KMS-11 (cell line): ENCODE results near the gene FAM83G.

Experiments used
- H2AFZ ChIP-seq: fragments of 200-600 bp; sonication (generic); 2 replicates; pipeline ENCODE4 v1.6.1; 2016; ENCODE audit warnings: antibody characterized with exemption, mixed run types, low read depth
- H3K27ac ChIP-seq: fragments of 200-600 bp; sonication (generic); 2 replicates; pipeline ENCODE4 v1.6.1; 2016; ENCODE audit warnings: mild to moderate bottlenecking, mixed run types
- H3K27me3 ChIP-seq: fragments of 200-600 bp; sonication (generic); 2 replicates; pipeline ENCODE4 v1.6.1; 2017; ENCODE audit warnings: mild to moderate bottlenecking, low read depth, mixed run types, moderate library complexity; ENCODE audit not compliant: insufficient read depth
- H3K36me3 ChIP-seq: fragments of 200-600 bp; sonication (generic); 2 replicates; pipeline ENCODE4 v1.6.1; 2017; ENCODE audit warnings: mild to moderate bottlenecking, mixed run types; ENCODE audit not compliant: insufficient read depth
- H3K4me1 ChIP-seq: fragments of 200-600 bp; sonication (generic); 2 replicates; pipeline ENCODE4 v1.6.1; 2016; ENCODE audit warnings: mild to moderate bottlenecking, low read depth, mixed run types; ENCODE audit not compliant: poor library complexity, severe bottlenecking
- H3K4me2 ChIP-seq: fragments of 200-600 bp; sonication (generic); 2 replicates; pipeline ENCODE4 v1.7.0; 2016; ENCODE audit warnings: mild to moderate bottlenecking, mixed run types
- H3K4me3 ChIP-seq: fragments of 200-600 bp; sonication (generic); IDR thresholded peaks from 2 replicates; pipeline ENCODE4 v1.6.1; 2017; ENCODE audit warnings: low read depth, low read length, mixed read lengths; ENCODE audit not compliant: insufficient read depth
- H3K79me2 ChIP-seq: fragments of 200-600 bp; sonication (generic); 2 replicates; pipeline ENCODE4 v1.6.1; 2016; ENCODE audit warnings: low read depth, mixed run types; ENCODE audit not compliant: insufficient read depth
- H3K9ac ChIP-seq: fragments of 200-600 bp; sonication (generic); 2 replicates; pipeline ENCODE4 v1.6.1; 2016; ENCODE audit warnings: mild to moderate bottlenecking, mixed run types
- H4K20me1 ChIP-seq: fragments of 200-600 bp; sonication (generic); 2 replicates; pipeline ENCODE4 v1.6.1; 2016; ENCODE audit warnings: mild to moderate bottlenecking, mixed run types; ENCODE audit not compliant: insufficient read depth
- TF ChIP-seq, protein P1 (sequence below): fragments of 200-600 bp; sonication (generic); conservative IDR thresholded peaks from 2 replicates; pipeline ENCODE4 v1.6.1; 2017; ENCODE audit warnings: low read depth, mild to moderate bottlenecking, antibody characterized with exemption, low read length, moderate library complexity, mixed read lengths

FAM83G gene

GRCh38 chr17:18947866-18948265 is 56.7 kb downstream of the FAM83G start:
- Histone ChIP-seq H3K4me2 (no peak overlapping the region), H4K20me1 (no peaks in the 10 kb centered on the region), H3K4me3 (no peak overlapping the region)

GRCh38 chr17:18946536-18946935 is 58.0 kb downstream of the FAM83G start:
- H3K9ac ChIP-seq = no peak overlapping the region
- H3K4me1 ChIP-seq = no peaks in the 10 kb centered on the region
- no peak overlapping the region for H3K4me2 ChIP-seq
- TF ChIP-seq, protein P1, sequence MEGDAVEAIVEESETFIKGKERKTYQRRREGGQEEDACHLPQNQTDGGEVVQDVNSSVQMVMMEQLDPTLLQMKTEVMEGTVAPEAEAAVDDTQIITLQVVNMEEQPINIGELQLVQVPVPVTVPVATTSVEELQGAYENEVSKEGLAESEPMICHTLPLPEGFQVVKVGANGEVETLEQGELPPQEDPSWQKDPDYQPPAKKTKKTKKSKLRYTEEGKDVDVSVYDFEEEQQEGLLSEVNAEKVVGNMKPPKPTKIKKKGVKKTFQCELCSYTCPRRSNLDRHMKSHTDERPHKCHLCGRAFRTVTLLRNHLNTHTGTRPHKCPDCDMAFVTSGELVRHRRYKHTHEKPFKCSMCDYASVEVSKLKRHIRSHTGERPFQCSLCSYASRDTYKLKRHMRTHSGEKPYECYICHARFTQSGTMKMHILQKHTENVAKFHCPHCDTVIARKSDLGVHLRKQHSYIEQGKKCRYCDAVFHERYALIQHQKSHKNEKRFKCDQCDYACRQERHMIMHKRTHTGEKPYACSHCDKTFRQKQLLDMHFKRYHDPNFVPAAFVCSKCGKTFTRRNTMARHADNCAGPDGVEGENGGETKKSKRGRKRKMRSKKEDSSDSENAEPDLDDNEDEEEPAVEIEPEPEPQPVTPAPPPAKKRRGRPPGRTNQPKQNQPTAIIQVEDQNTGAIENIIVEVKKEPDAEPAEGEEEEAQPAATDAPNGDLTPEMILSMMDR = no peak
- no peak overlapping the region for H2AFZ ChIP-seq
- H3K79me2 ChIP-seq = no peaks in the 10 kb centered on the region
- H3K36me3 ChIP-seq = no peaks in the 10 kb centered on the region
- H3K27me3 ChIP-seq = no peaks in the 10 kb centered on the region
- no peak overlapping the region for H3K27ac ChIP-seq
- H3K4me3 ChIP-seq = no peak overlapping the region
- no peaks in the 10 kb centered on the region for H4K20me1 ChIP-seq

More at GRCh38 chr17:18947866-18948265, 56.7 kb downstream of the FAM83G start:
- H3K27ac ChIP-seq = no peak overlapping the region
- no peaks in the 10 kb centered on the region for H3K4me1 ChIP-seq
- no peaks in the 10 kb centered on the region for H3K27me3 ChIP-seq
- no peaks in the 10 kb centered on the region for H3K79me2 ChIP-seq
- H3K9ac ChIP-seq = no peak overlapping the region
- TF ChIP-seq, protein P1 = no peak
- H2AFZ ChIP-seq = no peak overlapping the region
- H3K36me3 ChIP-seq = no peaks in the 10 kb centered on the region

DNA sequence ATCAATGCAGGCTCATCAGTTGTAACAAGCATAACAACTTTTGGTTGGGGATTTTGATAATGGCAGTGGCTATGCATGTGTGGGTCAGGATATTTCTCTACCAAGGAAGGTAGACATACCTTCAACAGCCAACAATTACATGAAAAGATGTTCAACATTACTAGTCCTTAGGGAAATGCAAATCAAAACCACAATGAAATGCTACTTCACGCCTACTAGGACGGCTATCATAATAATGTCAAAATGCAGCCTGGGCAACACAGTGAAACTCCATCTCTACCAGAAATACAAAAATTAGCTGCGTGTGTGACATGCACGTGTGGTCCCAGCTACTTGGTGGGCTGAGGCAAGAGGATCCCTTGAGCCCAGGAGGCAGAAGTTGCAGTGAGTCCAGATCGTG is 59.9 kb downstream of the FAM83G start:
- H3K9ac ChIP-seq = no peak overlapping the region
- no peak overlapping the region for H3K27ac ChIP-seq
- H3K27me3 ChIP-seq = no peaks in the 10 kb centered on the region
- TF ChIP-seq, protein P1 = no peak
- H3K4me3 ChIP-seq = no peak overlapping the region
- no peaks in the 10 kb centered on the region for H3K4me1 ChIP-seq
- no peaks in the 10 kb centered on the region for H3K79me2 ChIP-seq
- no peak overlapping the region for H2AFZ ChIP-seq
- H3K36me3 ChIP-seq = no peaks in the 10 kb centered on the region
- no peaks in the 10 kb centered on the region for H4K20me1 ChIP-seq
- H3K4me2 ChIP-seq = no peak overlapping the region

GRCh38 chr17:18938692-18939023 is 65.9 kb downstream of the FAM83G start:
- Histone ChIP-seq H4K20me1 (no peaks in the 10 kb centered on the region), H3K27ac (no peak overlapping the region), H3K36me3 (no peaks in the 10 kb centered on the region), H3K27me3 (no peaks in the 10 kb centered on the region), H3K4me1 (no peaks in the 10 kb centered on the region), H3K79me2 (no peaks in the 10 kb centered on the region), H3K9ac (no peak overlapping the region), H3K4me3 (no peak overlapping the region), H2AFZ (no peak overlapping the region), H3K4me2 (no peak overlapping the region)
- TF ChIP-seq, protein P1 = no peak
